ENCODE results near the gene SIGLECL1. TPM values are rescaled to one million over a fixed set of nuclear protein-coding genes. Genes with fewer than 3 reads are reported as not detected.

The SIGLECL1 gene
- polyA plus RNA-seq, 3 donors = 0.16 TPM; not detected in 2

DNA sequence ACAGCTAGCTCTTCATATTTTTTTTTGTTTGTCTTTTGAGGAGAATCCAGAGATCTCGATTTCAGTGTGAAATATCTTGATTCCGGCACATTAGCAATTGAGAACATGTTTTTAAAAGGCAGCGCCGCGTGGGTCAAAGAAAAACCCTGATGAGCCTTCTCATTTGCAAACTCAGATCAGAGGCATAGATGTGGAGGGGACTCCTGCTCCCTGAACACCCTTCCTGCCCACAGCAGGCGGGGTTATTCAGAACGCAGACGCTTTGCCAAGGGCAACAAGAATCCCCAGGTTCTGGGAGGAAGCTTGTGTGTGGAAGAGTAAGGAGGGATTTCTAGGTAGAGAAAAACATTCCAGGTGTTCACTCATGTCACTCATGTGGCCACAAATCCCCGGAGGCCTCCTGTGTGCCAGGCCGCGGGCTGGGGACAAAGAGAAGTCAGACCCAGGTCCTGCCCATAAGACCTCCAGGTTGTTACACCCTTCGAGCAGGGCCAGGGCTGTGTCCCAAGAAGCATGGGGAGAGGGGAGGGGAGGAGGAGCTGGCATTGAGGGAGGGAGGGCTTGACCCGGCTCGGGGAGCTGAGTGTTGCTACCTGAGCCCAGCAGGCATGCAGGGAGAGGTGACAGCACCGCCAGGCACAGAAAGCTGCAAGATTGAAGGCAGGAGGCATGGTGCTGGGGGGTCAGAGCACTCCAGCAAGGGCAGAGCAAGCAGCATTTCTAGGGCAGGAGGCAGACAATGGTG is 44.7 kb downstream of the SIGLECL1 start:
- no peaks in the 10 kb centered on the region for H3K27me3 ChIP-seq (ENCODE audit: control insufficient read depth in 2 of 2, insufficient read depth in 2 of 2, low read length in 2 of 2)
- H3K4me3 Mint-ChIP-seq = no peak overlapping the region
- H3K36me3 ChIP-seq (replicated peaks in 1 of 2; ENCODE audit: control insufficient read depth in 1 of 2, insufficient read depth in 2 of 2, low read length in 2 of 2) = no peaks in the 10 kb centered on the region
- no peak overlapping the region for H2AFZ ChIP-seq (ENCODE audit: insufficient read depth, low read depth, low read length, poor library complexity, severe bottlenecking)
- H3K27ac Mint-ChIP-seq = no peak overlapping the region
- H3K36me3 Mint-ChIP-seq = no peaks in the 10 kb centered on the region
- H3K9ac ChIP-seq (ENCODE audit: insufficient read depth, low read length, poor library complexity, severe bottlenecking) = no peak overlapping the region
- H3K4me3 ChIP-seq (replicated peaks in 1 of 3; ENCODE audit: low read depth in 2 of 3, low read length in 3 of 3) = no peak overlapping the region
- H3K4me1 ChIP-seq (ENCODE audit: control insufficient read depth in 1 of 2, insufficient read depth in 2 of 2, low read length in 2 of 2) = no peaks in the 10 kb centered on the region
- intact Hi-C loops (cut with micrococcal nuclease) = loop anchor here in 1 of 2 donors (10.0 kb wide), 1 partner anchor 1071 kb away; no protein-coding TSS in a partner anchor
- H3K9me3 ChIP-seq (replicated peaks in 1 of 2; ENCODE audit: control insufficient read depth in 1 of 2, insufficient read depth in 1 of 2, low read length in 2 of 2) = no peaks in the 10 kb centered on the region
- no peaks in the 10 kb centered on the region for H3K4me1 Mint-ChIP-seq
- TF ChIP-seq, protein P1, sequence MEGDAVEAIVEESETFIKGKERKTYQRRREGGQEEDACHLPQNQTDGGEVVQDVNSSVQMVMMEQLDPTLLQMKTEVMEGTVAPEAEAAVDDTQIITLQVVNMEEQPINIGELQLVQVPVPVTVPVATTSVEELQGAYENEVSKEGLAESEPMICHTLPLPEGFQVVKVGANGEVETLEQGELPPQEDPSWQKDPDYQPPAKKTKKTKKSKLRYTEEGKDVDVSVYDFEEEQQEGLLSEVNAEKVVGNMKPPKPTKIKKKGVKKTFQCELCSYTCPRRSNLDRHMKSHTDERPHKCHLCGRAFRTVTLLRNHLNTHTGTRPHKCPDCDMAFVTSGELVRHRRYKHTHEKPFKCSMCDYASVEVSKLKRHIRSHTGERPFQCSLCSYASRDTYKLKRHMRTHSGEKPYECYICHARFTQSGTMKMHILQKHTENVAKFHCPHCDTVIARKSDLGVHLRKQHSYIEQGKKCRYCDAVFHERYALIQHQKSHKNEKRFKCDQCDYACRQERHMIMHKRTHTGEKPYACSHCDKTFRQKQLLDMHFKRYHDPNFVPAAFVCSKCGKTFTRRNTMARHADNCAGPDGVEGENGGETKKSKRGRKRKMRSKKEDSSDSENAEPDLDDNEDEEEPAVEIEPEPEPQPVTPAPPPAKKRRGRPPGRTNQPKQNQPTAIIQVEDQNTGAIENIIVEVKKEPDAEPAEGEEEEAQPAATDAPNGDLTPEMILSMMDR (IDR thresholded peaks at IDR 0.05) = no peak
- H3K9me3 Mint-ChIP-seq = no peaks in the 10 kb centered on the region
- no peak for DNase-seq
- no peaks in the 10 kb centered on the region for H4K20me1 ChIP-seq (ENCODE audit: insufficient read depth, low read length)
- H3K4me2 ChIP-seq (replicated peaks; ENCODE audit: extremely low read depth, low read length, poor library complexity, severe bottlenecking) = no peak overlapping the region
- no peaks in the 10 kb centered on the region for H3K79me2 ChIP-seq (ENCODE audit: insufficient read depth, low read length)
- 90% methylated on average over 11 of the region's 15 CpGs for WGBS (ENCODE audit: insufficient coverage)
- H3K27me3 Mint-ChIP-seq (ENCODE audit: low read depth in 3 of 3) = peaks cover 10 to 30% (median 17%) of the 10 kb centered on the region in 3 donors
- H3K27ac ChIP-seq (ENCODE audit: low read depth in 1 of 2, low read length in 2 of 2) = no peak overlapping the region

DNA sequence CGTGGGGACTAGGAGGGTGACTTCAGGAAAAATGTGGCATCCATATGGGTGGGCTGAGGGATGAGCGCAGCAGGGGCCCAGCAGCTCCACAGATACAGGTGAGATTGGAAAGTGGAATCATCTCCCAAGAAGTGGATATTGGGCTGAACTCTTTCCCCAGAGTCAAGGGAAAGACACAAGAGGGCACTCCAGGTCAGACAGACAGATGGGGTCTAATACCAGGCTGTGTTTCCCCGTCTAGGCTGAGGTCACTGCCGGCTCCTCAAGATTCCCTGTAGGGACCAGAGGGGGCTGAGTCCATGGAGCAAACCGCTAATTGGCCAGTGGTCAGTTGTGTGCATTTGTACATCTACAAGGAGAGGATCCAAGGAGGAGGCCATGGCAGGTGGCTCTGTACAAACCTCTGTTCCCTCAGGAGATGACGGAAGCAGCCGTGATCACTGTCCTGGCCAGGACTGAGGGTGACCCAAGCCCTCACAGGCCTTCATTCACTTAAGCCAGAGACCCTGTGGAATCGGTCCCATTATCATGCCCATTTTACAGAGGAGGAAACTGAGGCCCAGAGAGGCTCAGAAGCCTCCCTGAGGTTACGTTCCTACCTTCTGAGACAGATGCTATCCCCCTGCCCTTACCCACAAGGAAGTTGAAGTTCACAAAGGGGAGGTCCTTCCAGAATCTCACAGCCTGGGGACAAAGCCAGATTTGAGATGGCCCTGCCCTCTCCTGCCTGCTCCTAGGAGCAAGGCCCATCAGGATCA is 45.6 kb downstream of the SIGLECL1 start:
- Mint-ChIP-seq H3K4me1 (no peaks in the 10 kb centered on the region), H3K9me3 (no peaks in the 10 kb centered on the region), H3K4me3 (no peak overlapping the region), H3K27me3 (ENCODE audit: low read depth in 3 of 3) (peaks cover 10 to 30% (median 17%) of the 10 kb centered on the region in 3 donors), H3K36me3 (no peaks in the 10 kb centered on the region), H3K27ac (no peak overlapping the region)
- no peak for DNase-seq
- WGBS (ENCODE audit: insufficient coverage) = 74% methylated on average over 5 of the region's 9 CpGs
- TF ChIP-seq, protein P1 (IDR thresholded peaks at IDR 0.05) = no peak
- Histone ChIP-seq H3K36me3 (replicated peaks in 1 of 2; ENCODE audit: control insufficient read depth in 1 of 2, insufficient read depth in 2 of 2, low read length in 2 of 2) (no peaks in the 10 kb centered on the region), H3K27me3 (ENCODE audit: control insufficient read depth in 2 of 2, insufficient read depth in 2 of 2, low read length in 2 of 2) (no peaks in the 10 kb centered on the region), H2AFZ (ENCODE audit: insufficient read depth, low read depth, low read length, poor library complexity, severe bottlenecking) (no peak overlapping the region), H3K4me3 (replicated peaks in 1 of 3; ENCODE audit: low read depth in 2 of 3, low read length in 3 of 3) (no peak overlapping the region), H3K9me3 (replicated peaks in 1 of 2; ENCODE audit: control insufficient read depth in 1 of 2, insufficient read depth in 1 of 2, low read length in 2 of 2) (no peaks in the 10 kb centered on the region), H3K79me2 (ENCODE audit: insufficient read depth, low read length) (no peaks in the 10 kb centered on the region), H3K9ac (ENCODE audit: insufficient read depth, low read length, poor library complexity, severe bottlenecking) (no peak overlapping the region), H3K4me2 (replicated peaks; ENCODE audit: extremely low read depth, low read length, poor library complexity, severe bottlenecking) (no peak overlapping the region), H3K27ac (ENCODE audit: low read depth in 1 of 2, low read length in 2 of 2) (no peak overlapping the region), H4K20me1 (ENCODE audit: insufficient read depth, low read length) (no peaks in the 10 kb centered on the region), H3K4me1 (ENCODE audit: control insufficient read depth in 1 of 2, insufficient read depth in 2 of 2, low read length in 2 of 2) (no peaks in the 10 kb centered on the region)
- intact Hi-C loops (cut with micrococcal nuclease) = loop anchor here in 1 of 2 donors (10.0 kb wide), 1 partner anchor 1072 kb away; no protein-coding TSS in a partner anchor

Data from CD14-positive monocyte (primary cell).